ENCODE data around the gene CALHM2. TPM values are rescaled to one million over a fixed set of nuclear protein-coding genes. Genes with fewer than 3 reads are reported as not detected.
A peak's percentile ranks its signal among the peaks of the same experiment; 100 is the strongest.

The CALHM2 gene
- total RNA-seq, 1 donor from 2014 or later, result 0.44 TPM

GRCh38 chr10:103441611-103442010, 10.6 kb downstream of the CALHM2 start:
- H3K4me3 Mint-ChIP-seq (ENCODE audit: unreplicated experiment), result no peak overlapping the region
- H3K27ac Mint-ChIP-seq (ENCODE audit: unreplicated experiment), result no peak overlapping the region

DNA sequence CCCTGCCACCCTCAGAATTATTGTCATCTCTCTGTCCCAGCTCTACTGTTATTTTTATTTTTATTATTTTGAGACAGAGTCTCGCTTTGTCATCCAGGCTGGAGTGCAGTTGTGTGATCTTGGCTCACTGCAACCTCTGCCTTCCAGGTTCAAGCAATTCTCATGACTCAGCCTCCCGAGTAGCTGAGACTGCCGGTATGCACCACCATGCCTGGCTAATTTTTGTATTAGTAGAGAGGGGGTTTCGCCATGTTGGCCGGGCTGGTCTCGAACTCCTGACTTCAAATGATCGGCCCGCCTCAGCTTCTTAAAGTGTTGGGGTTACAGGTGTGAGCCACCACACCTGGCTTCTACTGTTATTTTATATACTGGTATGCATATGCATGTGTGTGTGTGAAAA, 11.0 kb downstream of the CALHM2 start:
- no peaks in the 10 kb centered on the region for H3K36me3 Mint-ChIP-seq (ENCODE audit: unreplicated experiment)
- H3K27ac Mint-ChIP-seq (ENCODE audit: unreplicated experiment), result no peak overlapping the region
- H3K27me3 Mint-ChIP-seq (ENCODE audit: unreplicated experiment), result no peaks in the 10 kb centered on the region
- no peak overlapping the region for H3K4me3 Mint-ChIP-seq (ENCODE audit: unreplicated experiment)
- TF ChIP-seq, protein P1, sequence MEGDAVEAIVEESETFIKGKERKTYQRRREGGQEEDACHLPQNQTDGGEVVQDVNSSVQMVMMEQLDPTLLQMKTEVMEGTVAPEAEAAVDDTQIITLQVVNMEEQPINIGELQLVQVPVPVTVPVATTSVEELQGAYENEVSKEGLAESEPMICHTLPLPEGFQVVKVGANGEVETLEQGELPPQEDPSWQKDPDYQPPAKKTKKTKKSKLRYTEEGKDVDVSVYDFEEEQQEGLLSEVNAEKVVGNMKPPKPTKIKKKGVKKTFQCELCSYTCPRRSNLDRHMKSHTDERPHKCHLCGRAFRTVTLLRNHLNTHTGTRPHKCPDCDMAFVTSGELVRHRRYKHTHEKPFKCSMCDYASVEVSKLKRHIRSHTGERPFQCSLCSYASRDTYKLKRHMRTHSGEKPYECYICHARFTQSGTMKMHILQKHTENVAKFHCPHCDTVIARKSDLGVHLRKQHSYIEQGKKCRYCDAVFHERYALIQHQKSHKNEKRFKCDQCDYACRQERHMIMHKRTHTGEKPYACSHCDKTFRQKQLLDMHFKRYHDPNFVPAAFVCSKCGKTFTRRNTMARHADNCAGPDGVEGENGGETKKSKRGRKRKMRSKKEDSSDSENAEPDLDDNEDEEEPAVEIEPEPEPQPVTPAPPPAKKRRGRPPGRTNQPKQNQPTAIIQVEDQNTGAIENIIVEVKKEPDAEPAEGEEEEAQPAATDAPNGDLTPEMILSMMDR (IDR thresholded peaks at IDR 0.05; ENCODE audit: partially characterized antibody, unreplicated experiment), result no peak
- no peak for DNase-seq
- H3K4me1 Mint-ChIP-seq (ENCODE audit: low read depth, unreplicated experiment), result no peaks in the 10 kb centered on the region
- H3K9me3 Mint-ChIP-seq (ENCODE audit: unreplicated experiment), result peaks cover 2% of the 10 kb centered on the region

More at GRCh38 chr10:103441611-103442010, 10.6 kb downstream of the CALHM2 start:
- Mint-ChIP-seq H3K36me3 (ENCODE audit: unreplicated experiment) (no peaks in the 10 kb centered on the region), H3K27me3 (ENCODE audit: unreplicated experiment) (no peaks in the 10 kb centered on the region), H3K9me3 (ENCODE audit: unreplicated experiment) (peaks cover 2% of the 10 kb centered on the region), H3K4me1 (ENCODE audit: low read depth, unreplicated experiment) (no peaks in the 10 kb centered on the region)
- no peak for DNase-seq
- TF ChIP-seq, protein P1 (IDR thresholded peaks at IDR 0.05; ENCODE audit: partially characterized antibody, unreplicated experiment), result no peak

GRCh38 chr10:103440416-103440815, 11.8 kb downstream of the CALHM2 start:
- no peak overlapping the region for H3K4me3 Mint-ChIP-seq (ENCODE audit: unreplicated experiment)
- peaks cover 2% of the 10 kb centered on the region for H3K9me3 Mint-ChIP-seq (ENCODE audit: unreplicated experiment)
- H3K27me3 Mint-ChIP-seq (ENCODE audit: unreplicated experiment), result no peaks in the 10 kb centered on the region
- TF ChIP-seq, protein P1 (IDR thresholded peaks at IDR 0.05; ENCODE audit: partially characterized antibody, unreplicated experiment), result no peak
- no peaks in the 10 kb centered on the region for H3K4me1 Mint-ChIP-seq (ENCODE audit: low read depth, unreplicated experiment)
- no peak for DNase-seq
- peak overlapping the region; percentile 68 for H3K27ac Mint-ChIP-seq (ENCODE audit: unreplicated experiment)
- no peaks in the 10 kb centered on the region for H3K36me3 Mint-ChIP-seq (ENCODE audit: unreplicated experiment)

- H3K27ac Mint-ChIP-seq (ENCODE audit: unreplicated experiment), result no peak overlapping the region
- H3K4me3 Mint-ChIP-seq (ENCODE audit: unreplicated experiment), result no peak overlapping the region
- H3K4me1 Mint-ChIP-seq (ENCODE audit: low read depth, unreplicated experiment), result no peaks in the 10 kb centered on the region
- no peaks in the 10 kb centered on the region for H3K36me3 Mint-ChIP-seq (ENCODE audit: unreplicated experiment)
- H3K27me3 Mint-ChIP-seq (ENCODE audit: unreplicated experiment), result no peaks in the 10 kb centered on the region
- H3K9me3 Mint-ChIP-seq (ENCODE audit: unreplicated experiment), result peaks cover 2% of the 10 kb centered on the region
- TF ChIP-seq, protein P1 (IDR thresholded peaks at IDR 0.05; ENCODE audit: partially characterized antibody, unreplicated experiment), result no peak
- no peak for DNase-seq
Measured at GRCh38 chr10:103439776-103440175, 12.4 kb downstream of the CALHM2 start.

DNA sequence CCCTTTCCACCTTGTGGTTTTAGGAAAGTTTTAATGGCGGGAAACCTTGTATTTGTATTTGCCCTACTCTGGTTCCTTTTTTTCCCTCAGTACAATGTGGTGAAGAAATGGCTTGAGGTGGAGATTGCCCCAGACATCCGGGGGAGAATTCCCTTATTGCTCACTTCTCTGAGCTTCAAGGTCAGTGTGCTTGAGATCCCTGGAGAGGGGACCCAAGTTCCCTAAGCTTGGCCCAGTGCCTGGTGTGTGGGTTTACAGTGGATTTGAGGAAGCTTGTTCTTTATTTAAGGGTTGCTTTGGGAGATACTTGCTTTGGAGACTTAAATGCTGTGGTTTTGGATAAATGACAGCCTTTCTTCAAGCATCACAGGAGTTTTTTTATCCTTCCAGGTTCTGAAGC, 18.3 kb downstream of the CALHM2 start:
- H3K4me1 Mint-ChIP-seq (ENCODE audit: low read depth, unreplicated experiment), result peaks cover 2% of the 10 kb centered on the region
- H3K27ac Mint-ChIP-seq (ENCODE audit: unreplicated experiment), result no peak overlapping the region
- H3K27me3 Mint-ChIP-seq (ENCODE audit: unreplicated experiment), result no peaks in the 10 kb centered on the region
- DNase-seq, result no peak
- TF ChIP-seq, protein P1 (IDR thresholded peaks at IDR 0.05; ENCODE audit: partially characterized antibody, unreplicated experiment), result no peak
- peaks cover 12% of the 10 kb centered on the region for H3K36me3 Mint-ChIP-seq (ENCODE audit: unreplicated experiment)
- no peak overlapping the region for H3K4me3 Mint-ChIP-seq (ENCODE audit: unreplicated experiment)
- H3K9me3 Mint-ChIP-seq (ENCODE audit: unreplicated experiment), result no peaks in the 10 kb centered on the region

All from glutamatergic neuron (in vitro differentiated cells).